Immature natural killer cell (primary cell): ENCODE data around the gene IL21. TPM values are rescaled to one million over a fixed set of nuclear protein-coding genes. Genes with fewer than 3 reads are reported as not detected.
"Not testable (repeated sequence)": the region's sequence is repeated elsewhere in the genome, so short reads cannot be mapped to it uniquely, and the experiment has no call there.

Source experiments
- DNase-seq, 3 donors: peaks; one replicate each; pipeline ENCODE4 v3.0.0; 2022; ENCODE audit warnings: mixed read lengths in 1 of 3
- H3K27ac Mint-ChIP-seq, 6 donors: one replicate each; pipeline ENCODE4 v1.8.0; 2020; ENCODE audit warnings: mixed read lengths in 6 of 6, mild to moderate bottlenecking in 5 of 6, inconsistent platforms in 4 of 6, moderate library complexity in 3 of 6
- H3K27me3 Mint-ChIP-seq, 3 donors: one replicate each; pipeline ENCODE4 v1.8.0; 2020 to 2021; ENCODE audit warnings: low read depth in 3 of 3, mild to moderate bottlenecking in 3 of 3, mixed read lengths in 3 of 3, moderate library complexity in 3 of 3, inconsistent platforms in 1 of 3
- H3K36me3 Mint-ChIP-seq, 3 donors: one replicate each; pipeline ENCODE4 v1.8.0; 2020; ENCODE audit warnings: mixed read lengths in 3 of 3, inconsistent platforms in 2 of 3, mild to moderate bottlenecking in 2 of 3
- H3K4me1 Mint-ChIP-seq, 2 donors: one replicate each; pipeline ENCODE4 v1.8.0; 2020; ENCODE audit warnings: inconsistent platforms in 2 of 2, mild to moderate bottlenecking in 2 of 2, mixed read lengths in 2 of 2, moderate library complexity in 1 of 2
- H3K4me3 Mint-ChIP-seq, 5 donors: one replicate each; pipeline ENCODE4 v1.8.0; 2020; ENCODE audit warnings: mild to moderate bottlenecking in 5 of 5, mixed read lengths in 5 of 5, inconsistent platforms in 3 of 5, moderate library complexity in 3 of 5
- H3K9me3 Mint-ChIP-seq, 6 donors: one replicate each; pipeline ENCODE4 v1.8.0; 2020; ENCODE audit warnings: mild to moderate bottlenecking in 6 of 6, mixed read lengths in 6 of 6, inconsistent platforms in 4 of 6, moderate library complexity in 3 of 6
- polyA plus RNA-seq, 3 donors: library from polyadenylated mRNA; unstranded; fragments of 300-500 nt; fragmentation: Illumina TruSeq; gene quantifications; one replicate each; pipeline ENCODE4 v1.2.3, GENCODE V29; 2021

IL21 gene
- polyA plus RNA-seq, 3 donors from 2014 or later = not detected

DNA sequence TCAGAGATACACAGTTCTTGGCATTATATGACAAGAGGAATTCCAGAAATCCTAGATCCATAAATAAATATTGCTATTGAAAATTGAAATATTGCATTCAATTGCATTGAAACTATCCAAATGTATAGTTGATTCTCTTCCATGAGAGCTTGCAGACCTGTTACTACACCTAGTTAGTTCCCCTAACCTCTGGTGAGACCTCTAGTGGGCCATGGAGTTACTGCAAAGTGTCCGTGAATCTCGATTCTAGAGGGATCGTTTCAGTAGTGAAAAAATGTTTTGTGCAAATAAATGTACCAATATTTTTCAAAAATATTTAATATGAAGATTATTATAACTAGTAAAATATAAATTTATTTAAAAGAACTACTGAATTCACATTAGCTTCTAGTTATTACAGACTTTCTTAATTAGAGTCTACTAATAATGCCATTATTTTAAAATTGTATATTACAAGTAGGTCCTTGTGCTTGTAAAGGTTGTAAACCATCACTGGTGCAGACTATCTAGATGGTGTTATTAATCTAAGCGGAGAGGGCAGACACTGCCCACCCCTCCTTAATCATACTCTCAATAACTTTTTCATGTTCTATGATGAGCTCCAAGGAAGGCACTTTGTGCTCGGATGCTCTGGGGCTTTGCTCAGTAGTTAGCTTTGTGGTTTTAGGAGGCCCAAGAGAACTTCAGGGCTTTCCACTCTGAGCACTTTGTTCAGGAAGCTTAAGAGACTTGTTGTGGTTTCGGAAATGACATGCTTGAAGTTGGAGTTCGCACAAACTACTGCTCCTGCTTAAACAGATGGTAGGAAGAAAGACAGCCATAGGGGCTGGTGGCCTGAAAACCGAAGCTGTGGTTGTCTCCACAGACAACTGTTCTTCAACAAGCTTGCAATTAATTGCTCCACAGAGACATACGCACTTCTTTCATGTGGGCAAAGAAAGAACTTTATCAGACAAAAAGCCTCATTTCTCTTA lies 42.8 kb downstream of the IL21 start:
- Mint-ChIP-seq H3K27ac (no peak overlapping the region), H3K27me3 (peaks cover 4 to 8% (median 5%) of the 10 kb centered on the region in 3 donors), H3K4me3 (peak overlapping the region in 2 of 5 donors; percentile 33 to 41), H3K4me1 (peaks cover 0 to 7% of the 10 kb centered on the region in 2 donors), H3K36me3 (no peaks in the 10 kb centered on the region), H3K9me3 (peaks cover 0 to 1% (median 0%) of the 10 kb centered on the region in 6 donors)
- DNase-seq = peak in 2 of 3 donors; percentile 11 to 23

DNA sequence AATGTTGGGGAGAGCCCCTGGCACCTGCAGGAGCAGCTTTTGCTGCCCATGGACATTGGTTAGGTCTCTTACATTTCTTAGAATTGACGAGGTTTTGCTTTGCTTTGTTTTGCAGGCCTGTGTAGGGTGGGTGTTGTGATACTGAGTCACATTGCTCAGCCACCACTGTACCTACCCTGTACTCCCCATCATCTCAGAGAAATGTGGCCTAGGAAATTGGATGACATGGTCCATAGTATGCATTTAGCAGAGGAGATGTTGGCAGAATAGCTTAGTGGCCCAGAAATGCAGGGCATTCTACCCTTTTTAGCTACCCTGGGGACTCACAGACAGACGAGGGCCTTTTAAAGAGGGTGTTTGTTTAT lies 43.7 kb downstream of the IL21 start:
- Mint-ChIP-seq H3K4me1 (peaks cover 0 to 7% of the 10 kb centered on the region in 2 donors), H3K27ac (no peak overlapping the region), H3K9me3 (peaks cover 0 to 1% (median 0%) of the 10 kb centered on the region in 6 donors), H3K27me3 (peaks cover 4 to 8% (median 5%) of the 10 kb centered on the region in 3 donors), H3K36me3 (no peaks in the 10 kb centered on the region), H3K4me3 (no peak overlapping the region)
- DNase-seq = no peak

GRCh38 chr4:122576261-122577188 lies 44.3 kb downstream of the IL21 start:
- no peak overlapping the region for H3K4me3 Mint-ChIP-seq
- H3K4me1 Mint-ChIP-seq = peaks cover 0 to 7% of the 10 kb centered on the region in 2 donors
- H3K36me3 Mint-ChIP-seq = no peaks in the 10 kb centered on the region
- peak in 2 of 3 donors; percentile 7 to 16 for DNase-seq
- H3K27ac Mint-ChIP-seq = no peak overlapping the region
- peaks cover 4 to 10% (median 5%) of the 10 kb centered on the region in 3 donors for H3K27me3 Mint-ChIP-seq
- H3K9me3 Mint-ChIP-seq = peaks cover 0 to 1% (median 0%) of the 10 kb centered on the region in 6 donors

GRCh38 chr4:122574347-122574746 lies 46.5 kb downstream of the IL21 start:
- H3K36me3 Mint-ChIP-seq, H3K4me3 Mint-ChIP-seq, H3K27ac Mint-ChIP-seq, H3K4me1 Mint-ChIP-seq, H3K9me3 Mint-ChIP-seq, H3K27me3 Mint-ChIP-seq, DNase-seq: not testable (repeated sequence)

- no peak for DNase-seq
- Mint-ChIP-seq H3K4me3 (no peak overlapping the region), H3K27me3 (peaks cover 0 to 4% (median 3%) of the 10 kb centered on the region in 3 donors), H3K9me3 (peaks cover 0 to 5% (median 0%) of the 10 kb centered on the region in 6 donors), H3K27ac (no peak overlapping the region), H3K4me1 (no peaks in the 10 kb centered on the region), H3K36me3 (no peaks in the 10 kb centered on the region)
Observed at GRCh38 chr4:122562449-122562848, 58.4 kb downstream of the IL21 start.

Other genes starting within 250 kb of the IL21 start
- gene ADAD1, start 242.1 kb downstream of the IL21 start, polyA plus RNA-seq = not detected
- gene IL2, start 164.3 kb downstream of the IL21 start, polyA plus RNA-seq = under 1 TPM in 1 of 3 donors, not detected in 2; 0.57 TPM
- gene BBS12, start 111.6 kb upstream of the IL21 start, polyA plus RNA-seq = 1 to 10 TPM in 1 of 3 donors, under 1 TPM in 1, not detected in 1; 0.19 to 1.1 TPM
- not detected for gene FGF2, start 205.8 kb upstream of the IL21 start, polyA plus RNA-seq